GM18517 (cell line): ENCODE measurements around the gene SVOPL.

Experiments used
- ATAC-seq: cut with Tn5 transposase; IDR thresholded peaks from one replicate; pipeline ENCODE4 v1.9.1; 2021; ENCODE audit warnings: mild to moderate bottlenecking, moderate library complexity; ENCODE audit not compliant: unreplicated experiment

Gene SVOPL

DNA sequence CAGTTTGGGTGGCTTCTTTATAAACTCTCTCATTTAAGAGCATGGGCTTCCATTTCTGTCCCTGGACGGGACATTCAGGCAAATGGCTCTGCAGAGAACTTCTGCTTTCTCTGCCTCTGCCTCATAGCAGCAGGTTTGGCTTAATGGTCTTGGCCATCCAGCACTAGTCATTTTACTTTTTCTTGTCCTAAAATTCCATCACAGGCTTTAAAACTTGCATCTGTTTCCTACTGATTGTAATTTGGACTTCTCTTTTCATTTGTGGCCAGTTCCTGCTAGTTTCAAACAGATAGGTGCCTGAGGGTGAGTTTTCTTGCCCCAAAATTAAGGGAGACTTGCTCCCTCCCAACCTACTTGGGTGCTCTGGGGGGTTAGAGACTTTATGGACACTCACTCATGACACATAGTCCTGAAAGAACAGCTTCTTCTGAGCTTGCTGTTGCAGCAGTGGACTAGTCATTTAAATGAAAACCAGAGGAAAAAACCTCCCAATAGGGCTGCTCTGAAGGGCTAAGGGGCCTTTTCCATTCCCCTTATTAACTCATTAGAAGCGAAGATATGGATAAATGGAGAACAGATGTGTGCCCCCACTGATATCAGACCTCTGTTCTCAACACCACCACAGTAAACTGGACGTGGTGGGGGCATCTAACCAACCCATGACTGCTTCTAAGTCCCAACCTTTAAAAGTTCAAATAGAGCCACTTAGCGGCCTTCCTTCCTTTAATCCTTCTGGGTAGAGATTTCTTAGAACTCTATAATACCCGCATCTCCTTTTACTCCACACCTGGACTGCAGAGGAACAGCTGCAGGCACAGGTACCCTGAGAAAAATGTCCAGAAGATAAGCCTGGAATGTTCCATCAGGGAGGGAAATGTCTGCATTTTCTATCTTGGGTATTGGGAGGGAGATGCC, 38.8 kb downstream of the SVOPL start:
- no peak for ATAC-seq

DNA sequence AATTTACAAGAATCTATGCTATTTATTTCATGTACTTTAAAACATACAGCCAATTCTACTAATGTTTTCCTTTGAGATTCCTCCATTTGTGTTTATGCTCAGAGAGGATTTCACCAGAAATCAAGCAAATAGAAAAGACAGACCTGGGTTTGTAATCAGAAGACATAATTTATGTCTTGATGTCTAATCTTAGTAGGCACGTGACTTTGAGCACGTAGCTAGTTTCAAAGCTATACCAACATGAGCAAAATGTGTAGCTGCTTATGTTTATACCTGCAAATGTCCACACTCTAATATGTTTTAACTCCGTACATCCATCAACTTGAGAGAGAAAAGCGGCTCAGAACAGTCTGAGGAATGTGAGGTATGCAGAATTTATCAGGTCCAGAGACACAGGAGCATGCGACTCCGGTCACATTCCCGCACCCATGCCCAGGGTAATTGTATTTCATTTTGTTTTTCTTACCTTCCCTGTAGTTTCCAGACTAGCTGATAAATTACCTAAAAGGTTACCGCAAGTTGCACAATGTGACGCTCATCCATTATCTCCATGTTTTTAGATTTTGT, 40.0 kb downstream of the SVOPL start:
- no peak for ATAC-seq

DNA sequence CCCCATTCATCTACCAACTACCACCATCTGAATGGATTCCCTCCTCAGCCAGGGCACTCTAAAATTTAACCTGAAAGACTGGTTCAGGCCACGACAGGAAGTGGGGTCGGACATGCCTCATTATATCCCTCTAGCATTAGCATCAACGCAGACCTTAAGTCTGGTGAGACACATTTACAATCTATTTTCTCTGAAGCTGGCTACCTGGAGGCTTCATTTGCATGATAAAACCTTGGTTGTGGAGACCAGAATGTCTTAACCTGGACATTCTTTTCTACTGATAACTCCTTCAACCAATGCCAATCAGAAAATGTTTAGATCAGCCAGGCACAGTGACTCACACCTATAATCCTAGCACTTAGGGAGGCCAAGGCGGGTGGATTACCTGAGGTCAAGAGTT, 42.3 kb downstream of the SVOPL start:
- ATAC-seq: no peak

DNA sequence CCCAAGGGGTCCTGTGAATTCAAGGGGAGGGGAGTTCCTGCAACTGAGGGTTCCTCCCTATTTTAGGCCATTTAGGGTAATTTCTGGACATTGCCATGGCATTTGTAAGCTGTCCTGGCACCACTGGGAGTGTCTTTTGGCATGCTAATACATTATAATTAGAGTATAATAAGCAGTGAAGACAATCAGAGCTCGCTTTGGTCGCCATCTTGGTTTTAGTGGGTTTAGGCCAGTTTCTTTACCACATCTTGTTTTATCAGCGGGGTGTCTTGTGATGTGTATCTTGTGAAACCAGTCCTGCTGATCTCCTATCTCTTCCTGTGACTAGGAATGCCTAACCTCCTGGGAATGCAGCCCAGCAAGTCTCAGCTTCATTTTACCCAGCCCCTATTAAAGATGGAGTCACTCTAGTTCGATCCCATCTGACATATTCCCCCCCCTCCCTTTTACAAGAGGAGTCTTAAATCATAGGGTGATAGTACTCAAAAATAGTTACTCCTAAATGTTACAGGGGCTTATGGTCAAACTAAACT, 43.2 kb downstream of the SVOPL start:
- ATAC-seq: no peak

DNA sequence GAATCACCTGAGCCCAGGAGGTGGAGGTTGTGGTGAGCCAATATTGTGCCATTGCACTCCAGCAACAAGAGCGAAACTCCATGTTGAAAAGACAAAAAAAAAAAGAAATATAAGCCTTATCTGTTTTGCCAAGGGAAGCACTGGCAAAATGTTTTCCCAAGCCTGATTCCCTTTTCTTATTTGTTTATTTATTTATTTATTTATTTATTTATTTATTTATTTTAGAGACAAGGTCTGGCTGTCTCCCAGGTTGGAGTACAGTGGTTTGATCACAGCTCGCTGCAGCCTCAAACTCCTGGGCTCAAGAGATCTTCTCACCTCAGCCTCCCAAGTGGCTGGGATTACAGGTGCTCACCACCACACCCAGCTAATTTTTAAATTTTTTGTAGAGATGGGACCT, 44.2 kb downstream of the SVOPL start:
- no peak for ATAC-seq

DNA sequence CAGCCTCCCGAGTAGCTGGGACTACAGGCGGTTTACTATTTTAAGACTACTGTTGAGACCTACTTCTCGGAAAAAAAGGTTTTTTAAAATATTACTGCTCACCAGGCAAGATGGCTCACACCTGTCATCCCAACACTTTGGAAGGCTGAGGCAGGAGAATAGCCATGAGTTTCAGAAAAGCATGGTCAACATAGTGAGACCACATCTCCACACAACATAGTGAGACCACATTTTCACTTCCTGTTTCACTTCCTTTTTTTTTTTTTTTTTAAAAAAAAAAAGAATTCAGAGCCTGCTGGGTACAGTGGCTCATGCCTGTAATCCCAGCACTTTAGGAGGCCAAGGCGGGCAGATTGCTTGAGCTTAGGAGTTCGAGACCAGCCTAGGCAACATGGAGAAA, 46.5 kb downstream of the SVOPL start:
- no peak for ATAC-seq

DNA sequence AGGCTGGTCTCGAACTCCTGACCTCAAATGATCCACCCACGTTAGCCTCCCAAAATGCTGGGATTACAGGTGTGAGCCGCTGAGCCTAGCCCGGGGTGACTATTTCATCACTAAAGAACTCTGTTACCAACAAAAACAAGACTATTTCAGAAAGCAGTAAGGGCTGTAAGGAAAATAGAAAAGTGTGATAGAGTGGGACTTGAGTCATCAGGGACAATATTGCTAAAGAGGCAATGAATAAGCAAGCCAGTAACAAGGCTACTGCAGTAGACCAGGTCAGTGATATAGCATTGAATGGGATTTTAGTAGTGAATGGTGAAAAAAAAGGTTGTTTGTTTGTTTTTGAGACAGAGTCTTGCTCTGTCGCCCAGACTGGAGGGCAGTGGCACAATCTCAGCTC, 51.7 kb downstream of the SVOPL start:
- no peak for ATAC-seq

DNA sequence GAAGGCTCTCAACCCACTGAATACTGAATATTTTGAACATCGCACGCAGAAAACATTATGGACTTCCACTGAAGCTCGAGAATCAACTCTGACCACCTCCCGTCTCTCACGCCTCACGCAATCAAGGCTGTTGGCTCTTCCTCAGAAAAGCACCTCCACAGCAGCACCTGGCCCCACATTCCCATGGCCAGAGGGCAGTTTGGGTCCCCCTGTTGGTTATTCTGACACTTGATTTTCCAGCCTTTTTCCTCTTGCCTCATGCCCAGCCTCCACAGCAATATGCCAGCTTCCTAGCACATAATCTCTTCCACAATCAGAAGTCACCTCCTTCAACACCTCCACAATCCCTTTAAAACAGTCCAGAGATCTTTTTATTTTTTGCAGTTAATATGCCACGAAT, 55.9 kb downstream of the SVOPL start:
- ATAC-seq: no peak

DNA sequence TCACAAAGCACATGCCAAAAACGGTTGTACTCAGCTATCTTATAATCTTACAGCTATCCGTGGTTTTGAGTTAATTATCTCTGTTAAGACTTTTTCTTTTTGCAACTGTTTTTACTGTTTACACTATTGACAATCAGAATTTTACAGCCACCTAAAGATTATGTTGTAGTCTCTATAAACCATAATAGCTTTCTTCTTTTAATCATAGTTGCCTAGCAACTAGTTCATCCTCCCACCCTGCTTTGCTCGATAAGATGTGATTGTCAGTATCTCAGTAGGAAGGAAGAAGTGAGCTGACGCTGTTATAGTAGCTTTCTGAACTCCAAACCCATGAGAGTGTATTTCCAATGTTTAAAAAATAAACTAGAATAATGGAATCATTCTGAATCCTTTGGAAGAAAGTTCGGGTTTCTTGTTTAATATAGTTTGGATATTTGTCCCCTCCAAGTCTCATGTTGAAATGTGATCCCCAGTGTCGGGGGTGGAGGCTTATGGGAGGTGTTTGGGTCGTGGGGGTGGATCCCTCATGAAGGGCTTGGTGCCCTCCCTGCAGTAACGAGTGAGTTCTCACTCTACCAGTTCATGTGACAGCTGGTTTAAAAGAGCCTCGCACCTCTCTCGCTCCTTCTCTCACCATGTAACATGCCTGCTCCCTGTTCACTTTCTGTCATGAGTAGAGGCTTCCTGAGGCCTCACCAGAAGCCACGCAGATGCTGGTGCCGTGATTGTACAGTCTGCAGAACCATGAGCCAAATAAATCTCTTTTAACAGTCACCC, 68.1 kb downstream of the SVOPL start:
- no peak for ATAC-seq

DNA sequence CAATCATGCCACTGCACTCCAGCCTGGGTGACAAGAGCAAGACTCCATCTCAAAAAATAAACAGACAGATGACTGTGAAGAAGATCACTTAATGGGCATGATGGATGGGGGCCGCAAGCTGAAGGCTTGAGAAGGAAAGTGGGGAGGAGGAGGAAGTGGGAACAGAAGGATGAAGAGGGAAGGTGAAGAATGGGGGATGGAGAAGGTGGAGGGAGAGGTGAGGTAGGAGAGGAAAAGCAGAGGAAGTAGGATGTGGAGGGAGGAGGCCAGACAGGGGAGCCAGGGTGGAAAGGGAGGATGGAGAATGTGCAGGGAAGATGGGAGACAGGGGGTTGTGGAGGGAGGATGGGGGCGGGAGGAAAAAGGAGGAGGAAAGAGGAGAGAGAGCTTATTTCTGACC, 68.8 kb downstream of the SVOPL start:
- no peak for ATAC-seq

DNA sequence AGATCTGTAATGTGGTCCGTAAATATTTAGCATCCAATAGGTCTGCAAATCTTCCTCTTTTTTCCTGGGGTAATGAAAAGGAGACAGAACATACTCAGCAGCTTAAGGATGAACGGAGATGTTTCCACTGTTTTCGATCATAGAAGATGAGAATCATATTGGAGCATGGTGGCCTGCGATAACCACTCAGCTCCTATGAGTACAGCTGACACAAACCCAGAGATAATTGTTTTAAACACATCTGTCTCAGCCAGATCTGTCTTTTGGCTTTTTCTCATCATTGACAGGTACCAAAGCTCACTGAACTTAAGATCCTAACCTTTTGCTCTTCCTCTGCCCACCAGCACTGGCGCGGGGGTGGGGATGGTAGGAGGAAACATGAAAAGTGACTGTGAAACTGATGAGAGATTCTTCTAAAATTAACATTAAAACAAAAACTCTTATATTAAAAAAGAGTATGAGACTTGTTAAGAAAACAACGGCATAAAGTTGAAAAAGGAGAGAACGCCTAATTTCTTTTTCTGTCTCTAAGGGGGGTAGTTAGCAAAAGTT, 71.0 kb downstream of the SVOPL start:
- no peak for ATAC-seq

DNA sequence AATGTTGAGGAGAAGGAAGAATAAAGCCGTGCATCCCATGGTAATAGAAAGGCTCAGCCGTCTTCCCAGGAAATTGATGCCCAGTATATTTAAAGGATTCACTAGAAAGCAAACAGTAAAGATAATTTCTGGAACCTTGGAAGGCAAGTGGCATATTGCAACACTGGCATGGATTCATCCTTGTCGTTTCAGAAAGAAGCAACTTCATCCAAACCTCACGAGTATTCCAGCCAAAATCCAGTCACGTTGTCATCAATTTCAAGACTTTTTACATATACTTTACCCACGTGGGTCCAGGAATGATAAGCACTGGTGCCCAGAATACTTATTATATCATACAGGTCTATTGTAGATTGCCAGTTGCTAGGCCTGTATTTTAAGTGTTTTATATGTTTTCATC, 73.8 kb downstream of the SVOPL start:
- no peak for ATAC-seq

DNA sequence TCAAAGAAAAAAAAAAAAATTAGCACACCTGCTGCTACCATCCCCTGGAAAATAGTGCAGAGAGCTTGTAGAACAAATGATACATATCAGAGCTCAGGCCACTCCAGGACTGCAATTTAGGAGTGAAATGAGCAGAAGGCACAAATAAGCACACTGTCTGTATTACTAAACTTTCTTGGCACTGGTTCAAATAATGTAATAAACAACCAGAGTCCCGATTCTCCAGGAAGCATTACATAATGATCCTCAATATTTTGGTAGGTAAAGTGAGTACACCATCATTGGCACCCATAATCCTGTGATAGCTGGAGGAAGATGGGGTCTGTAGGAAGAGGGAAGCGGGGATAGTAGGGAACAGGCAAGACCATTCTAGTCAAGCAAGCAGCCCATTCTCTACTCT, 74.3 kb downstream of the SVOPL start:
- ATAC-seq: no peak

DNA sequence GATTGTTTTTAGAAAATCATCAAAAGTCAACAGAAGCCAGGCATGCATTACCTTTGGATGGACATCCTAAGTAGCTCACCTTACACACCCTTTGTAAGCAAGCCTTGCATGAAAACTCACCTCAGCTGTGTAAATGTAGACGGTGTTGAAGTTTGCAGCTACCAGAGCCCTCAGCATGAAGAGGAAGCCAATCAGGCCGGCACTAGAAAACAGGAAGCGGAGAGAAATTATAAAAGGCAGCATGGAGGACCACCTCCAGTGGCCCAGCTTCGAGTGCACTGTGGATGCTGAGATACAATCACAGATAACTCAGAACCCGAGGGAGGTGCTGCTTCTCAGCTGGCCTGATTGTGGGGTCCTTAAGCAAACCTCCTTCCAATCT, 75.3 kb downstream of the SVOPL start:
- no peak for ATAC-seq

DNA sequence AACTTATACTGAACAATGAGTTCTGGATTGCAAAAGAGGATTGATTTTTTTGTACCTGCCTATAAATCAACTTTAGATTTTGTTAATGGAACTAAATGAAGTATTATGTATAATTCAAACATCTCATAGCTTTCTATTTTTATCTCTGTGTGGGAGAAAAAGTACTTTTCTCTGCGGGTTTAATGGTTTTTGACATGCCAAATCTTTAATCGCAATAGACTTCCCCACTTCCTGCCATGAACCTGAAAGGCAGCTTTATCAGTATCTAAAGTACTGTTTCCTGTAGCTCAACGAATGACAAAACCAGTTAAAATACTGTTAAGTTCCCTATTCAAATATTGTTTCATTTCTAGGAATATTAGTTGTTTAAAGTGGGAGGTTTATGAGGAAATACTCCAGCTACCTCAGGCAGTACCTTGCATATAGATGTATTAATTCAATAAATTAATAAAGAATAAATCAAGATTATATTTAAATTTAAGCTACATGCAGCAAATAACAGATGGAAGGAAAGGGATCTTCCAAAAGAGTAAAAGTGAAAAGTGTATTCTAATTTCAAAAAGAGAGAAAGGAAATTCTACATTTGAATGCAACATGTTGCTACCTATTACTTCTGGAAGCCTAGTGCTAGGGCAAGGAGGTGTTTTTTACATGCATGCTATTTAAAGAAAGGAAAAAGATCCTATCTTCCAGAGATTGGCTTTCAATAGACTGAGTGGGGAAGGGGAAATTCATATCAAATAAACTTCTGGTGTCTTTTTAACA, 75.9 kb downstream of the SVOPL start:
- ATAC-seq: no peak

DNA sequence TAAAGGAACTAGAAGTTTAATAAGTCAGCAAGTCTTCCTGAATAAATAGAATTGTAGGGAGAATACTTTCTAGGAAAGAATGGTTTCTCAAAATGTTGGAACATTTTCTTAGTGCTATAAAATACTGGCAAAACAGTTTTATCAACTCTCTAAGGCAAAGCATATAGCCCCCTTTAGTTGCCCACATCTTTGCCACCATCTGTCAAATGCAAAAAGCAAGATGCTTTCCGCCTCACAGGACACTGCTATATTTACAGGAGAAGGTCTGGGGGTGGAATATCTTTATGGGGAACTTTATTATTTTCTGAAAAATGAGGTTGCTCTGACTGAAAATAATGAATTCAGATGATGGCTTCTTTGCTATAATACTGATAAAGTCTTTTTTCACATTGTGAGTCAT, 78.3 kb downstream of the SVOPL start:
- no peak for ATAC-seq

DNA sequence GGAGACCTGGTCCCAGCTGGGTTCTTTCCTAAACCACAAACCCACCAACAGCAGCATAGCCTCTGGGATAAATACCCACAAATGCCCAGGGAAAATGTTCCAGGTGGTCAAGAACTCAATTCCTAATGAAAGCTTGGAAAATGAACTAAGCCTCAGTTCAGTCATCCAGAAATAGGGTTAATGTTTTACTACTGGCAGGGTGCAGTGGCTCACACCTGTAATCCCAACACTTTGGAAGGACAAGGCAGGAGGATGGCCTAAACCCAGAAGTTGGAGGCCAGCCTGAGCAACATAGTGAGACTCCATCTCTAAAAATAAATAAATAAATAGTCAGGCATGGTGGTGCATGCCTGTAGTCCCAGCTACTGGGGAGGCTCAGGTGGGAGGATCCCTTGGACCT, 82.2 kb downstream of the SVOPL start:
- no peak for ATAC-seq

DNA sequence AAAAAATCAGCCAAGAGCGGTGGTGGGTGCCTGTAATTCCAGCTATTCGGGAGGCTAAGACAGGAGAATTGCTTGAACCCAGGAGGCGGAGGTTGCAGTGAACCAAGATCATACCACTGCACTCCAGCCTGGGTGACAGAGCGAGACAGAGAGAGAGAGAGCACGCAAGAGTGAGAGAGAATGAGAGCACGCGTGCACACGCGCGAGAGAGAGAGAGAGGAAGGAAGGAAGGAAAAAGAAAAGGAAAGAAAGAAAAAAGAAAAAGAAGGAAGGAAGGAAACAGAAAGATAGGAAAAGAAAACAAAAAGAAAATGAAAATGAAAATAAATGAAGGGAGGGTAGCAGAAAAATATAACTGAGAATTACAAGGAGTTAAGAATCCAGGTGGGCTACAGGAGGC, 82.7 kb downstream of the SVOPL start:
- no peak for ATAC-seq

DNA sequence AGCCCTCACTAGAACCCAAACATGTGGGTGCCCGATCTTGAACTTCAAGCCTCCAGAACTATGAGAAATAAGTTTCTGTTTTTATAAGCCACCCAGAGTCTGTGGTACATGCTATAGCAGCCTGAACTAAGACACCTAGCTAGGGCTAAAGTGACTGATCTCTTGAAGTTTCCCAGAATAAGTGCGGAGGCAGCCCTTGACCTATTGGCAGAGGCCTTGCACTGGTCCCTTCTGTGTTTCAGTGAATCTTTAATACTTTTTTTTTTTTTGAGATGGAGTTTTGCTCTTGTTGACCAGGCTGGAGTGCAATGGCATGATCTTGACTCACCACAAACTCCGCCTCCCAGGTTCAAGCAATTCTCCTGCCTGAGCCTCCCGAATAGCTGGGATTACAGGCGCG, 85.1 kb downstream of the SVOPL start:
- no peak for ATAC-seq

DNA sequence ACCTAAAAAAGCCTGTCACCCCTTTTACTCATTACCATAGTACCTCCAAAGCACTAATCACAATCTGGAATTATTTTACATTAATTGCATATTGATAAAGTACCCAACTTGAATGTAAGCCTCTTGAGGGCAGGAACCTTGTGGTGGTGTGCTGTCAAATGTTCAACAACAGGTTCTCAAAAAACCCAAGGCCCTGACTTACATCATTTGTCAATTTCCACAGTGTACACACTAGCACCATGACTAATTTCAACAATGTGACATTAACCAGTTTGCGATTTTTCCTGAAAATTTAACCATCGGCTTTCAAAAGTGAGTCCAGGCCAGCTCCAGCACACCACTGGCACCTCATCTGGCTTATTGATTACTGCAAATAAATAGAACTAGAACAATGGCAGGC, 87.5 kb downstream of the SVOPL start:
- ATAC-seq: no peak
